Loucy (cell line): ENCODE measurements around the gene HEPACAM.
A peak's percentile ranks its signal among the peaks of the same experiment; 100 is the strongest.

Source experiments
- H2AFZ ChIP-seq: fragments of 200-600 bp; sonication (generic); 2 replicates; pipeline ENCODE4 v1.6.0; 2016; ENCODE audit warnings: antibody characterized with exemption, mild to moderate bottlenecking, low read length, moderate library complexity
- H3F3A ChIP-seq: fragments of 200-600 bp; 2 replicates; pipeline ENCODE4 v1.6.0; 2016; ENCODE audit warnings: antibody characterized with exemption, low read depth, mild to moderate bottlenecking
- H3K27me3 ChIP-seq: fragments of 200-600 bp; sonication (generic); 2 replicates; pipeline ENCODE4 v1.6.1; 2014; ENCODE audit warnings: low read length, mild to moderate bottlenecking; ENCODE audit not compliant: insufficient read depth, poor library complexity, severe bottlenecking
- H3K36me3 ChIP-seq: fragments of 200-600 bp; sonication (generic); 2 replicates; pipeline ENCODE4 v1.6.1; 2016; ENCODE audit warnings: low read length; ENCODE audit not compliant: insufficient read depth
- H3K4me1 ChIP-seq: fragments of 200-600 bp; sonication (generic); 2 replicates; pipeline ENCODE4 v1.5.1; 2014; ENCODE audit warnings: low read length, mild to moderate bottlenecking; ENCODE audit not compliant: insufficient read depth, poor library complexity, severe bottlenecking
- H3K4me2 ChIP-seq: fragments of 200-600 bp; sonication (generic); 2 replicates; pipeline ENCODE4 v1.6.0; 2014; ENCODE audit warnings: antibody characterized with exemption, low read length, low read depth, mild to moderate bottlenecking; ENCODE audit not compliant: poor library complexity, severe bottlenecking
- H3K4me3 ChIP-seq: fragments of 200-600 bp; sonication (generic); 2 replicates; pipeline ENCODE4 v1.5.1; 2014; ENCODE audit warnings: low read length, mild to moderate bottlenecking, mixed read lengths; ENCODE audit not compliant: poor library complexity, severe bottlenecking
- H3K79me2 ChIP-seq: fragments of 200-600 bp; sonication (generic); 2 replicates; pipeline ENCODE4 v1.6.1; 2014; ENCODE audit warnings: low read length; ENCODE audit not compliant: insufficient read depth
- H3K9ac ChIP-seq: fragments of 200-600 bp; sonication (generic); 2 replicates; pipeline ENCODE4 v1.6.0; 2014; ENCODE audit warnings: mild to moderate bottlenecking, low read depth, low read length, moderate library complexity; ENCODE audit not compliant: poor library complexity, severe bottlenecking
- H3K9me2 ChIP-seq: fragments of 200-600 bp; sonication (generic); replicated peaks from 2 replicates; pipeline ENCODE4 v1.6.1; 2016; ENCODE audit warnings: low read depth, low read length, mixed read lengths
- H3K9me3 ChIP-seq: fragments of 200-600 bp; sonication (generic); 2 replicates; pipeline ENCODE4 v1.6.1; 2014; ENCODE audit warnings: mild to moderate bottlenecking, antibody characterized with exemption, low read length, low read depth; ENCODE audit not compliant: insufficient read depth
- H4K20me1 ChIP-seq: fragments of 200-600 bp; sonication (generic); 2 replicates; pipeline ENCODE4 v1.6.0; 2014; ENCODE audit warnings: antibody characterized with exemption, low read length, mild to moderate bottlenecking; ENCODE audit not compliant: insufficient read depth, poor library complexity, severe bottlenecking
- EZH2phosphoT487 ChIP-seq: fragments of 200-600 bp; IDR thresholded peaks from 2 replicates; pipeline ENCODE4 v1.6.1; 2018; ENCODE audit warnings: antibody characterized with exemption, mild to moderate bottlenecking, moderate library complexity, borderline replicate concordance
- TF ChIP-seq, protein P1 (sequence below): fragments of 200-600 bp; sonication (generic); conservative IDR thresholded peaks from 2 replicates; pipeline ENCODE4 v1.5.1; 2014; ENCODE audit warnings: mild to moderate bottlenecking, antibody characterized with exemption, low read length

The HEPACAM gene

DNA sequence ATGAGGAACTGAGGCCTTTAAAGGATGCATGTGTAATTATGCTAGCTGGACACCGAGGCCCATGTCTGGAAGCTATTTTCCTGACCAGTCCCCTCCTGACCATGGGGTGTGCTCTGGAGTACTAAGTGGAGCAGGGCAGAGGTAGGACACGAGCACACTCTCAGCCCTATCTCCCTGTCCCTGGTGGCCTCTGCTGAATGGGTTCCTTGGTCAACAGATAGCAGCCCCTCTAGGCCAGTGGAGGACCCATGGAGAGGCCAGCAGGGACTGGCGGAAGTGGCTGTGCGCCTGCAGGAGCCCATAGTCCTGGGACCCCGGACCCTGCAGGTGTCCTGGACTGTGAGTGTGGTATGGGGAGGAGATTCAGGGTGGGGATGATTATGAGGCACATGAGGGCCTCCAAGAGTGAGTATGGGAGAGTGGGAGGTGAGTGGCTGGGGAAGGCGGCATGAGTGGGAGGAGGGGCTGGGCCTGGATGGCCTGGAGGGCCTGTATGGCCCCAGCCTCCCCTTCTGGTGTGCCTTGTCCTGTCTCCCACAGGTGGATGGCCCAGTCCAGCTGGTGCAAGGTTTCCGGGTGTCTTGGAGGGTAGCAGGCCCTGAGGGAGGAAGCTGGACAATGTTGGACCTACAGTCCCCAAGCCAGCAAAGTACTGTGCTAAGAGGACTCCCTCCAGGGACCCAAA is 61.1 kb downstream of the HEPACAM start:
- Histone ChIP-seq H3K9me2 (no peaks in the 10 kb centered on the region), H3K4me1 (peaks cover 16% of the 10 kb centered on the region), H3K4me3 (no peak overlapping the region), H3K9me3 (no peaks in the 10 kb centered on the region), H3K27me3 (no peaks in the 10 kb centered on the region), H3F3A (no peaks in the 10 kb centered on the region), H3K79me2 (no peaks in the 10 kb centered on the region), H3K36me3 (no peaks in the 10 kb centered on the region), H2AFZ (no peak overlapping the region), H4K20me1 (no peaks in the 10 kb centered on the region), H3K9ac (no peak overlapping the region), H3K4me2 (no peak overlapping the region)
- TF ChIP-seq EZH2phosphoT487, result no peak
- TF ChIP-seq, protein P1, sequence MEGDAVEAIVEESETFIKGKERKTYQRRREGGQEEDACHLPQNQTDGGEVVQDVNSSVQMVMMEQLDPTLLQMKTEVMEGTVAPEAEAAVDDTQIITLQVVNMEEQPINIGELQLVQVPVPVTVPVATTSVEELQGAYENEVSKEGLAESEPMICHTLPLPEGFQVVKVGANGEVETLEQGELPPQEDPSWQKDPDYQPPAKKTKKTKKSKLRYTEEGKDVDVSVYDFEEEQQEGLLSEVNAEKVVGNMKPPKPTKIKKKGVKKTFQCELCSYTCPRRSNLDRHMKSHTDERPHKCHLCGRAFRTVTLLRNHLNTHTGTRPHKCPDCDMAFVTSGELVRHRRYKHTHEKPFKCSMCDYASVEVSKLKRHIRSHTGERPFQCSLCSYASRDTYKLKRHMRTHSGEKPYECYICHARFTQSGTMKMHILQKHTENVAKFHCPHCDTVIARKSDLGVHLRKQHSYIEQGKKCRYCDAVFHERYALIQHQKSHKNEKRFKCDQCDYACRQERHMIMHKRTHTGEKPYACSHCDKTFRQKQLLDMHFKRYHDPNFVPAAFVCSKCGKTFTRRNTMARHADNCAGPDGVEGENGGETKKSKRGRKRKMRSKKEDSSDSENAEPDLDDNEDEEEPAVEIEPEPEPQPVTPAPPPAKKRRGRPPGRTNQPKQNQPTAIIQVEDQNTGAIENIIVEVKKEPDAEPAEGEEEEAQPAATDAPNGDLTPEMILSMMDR, result no peak

DNA sequence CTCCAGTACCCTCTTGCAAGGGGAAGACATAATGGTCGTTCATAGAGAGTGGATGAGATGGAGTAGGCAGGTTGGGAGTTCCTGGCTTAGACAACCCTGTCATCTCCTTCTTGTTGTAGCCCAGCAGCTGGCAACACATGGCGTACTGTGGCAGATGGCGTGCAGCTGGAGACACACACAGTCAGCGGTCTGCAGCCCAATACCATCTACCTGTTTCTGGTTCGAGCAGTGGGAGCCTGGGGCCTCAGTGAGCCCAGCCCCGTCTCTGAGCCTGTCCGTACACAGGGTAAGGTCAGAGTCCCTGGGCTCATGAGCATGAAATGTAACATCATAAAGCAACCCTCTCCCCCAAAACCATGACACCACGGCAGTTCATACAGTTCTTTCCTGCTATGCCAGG is 61.9 kb downstream of the HEPACAM start:
- H3K9me2 ChIP-seq, result no peaks in the 10 kb centered on the region
- H4K20me1 ChIP-seq, result no peaks in the 10 kb centered on the region
- H3K9me3 ChIP-seq, result no peaks in the 10 kb centered on the region
- H3K4me3 ChIP-seq, result no peak overlapping the region
- no peaks in the 10 kb centered on the region for H3K36me3 ChIP-seq
- H3K9ac ChIP-seq, result no peak overlapping the region
- TF ChIP-seq, protein P1, result no peak
- TF ChIP-seq EZH2phosphoT487, result no peak
- H3K79me2 ChIP-seq, result no peaks in the 10 kb centered on the region
- no peaks in the 10 kb centered on the region for H3K27me3 ChIP-seq
- no peak overlapping the region for H3K4me2 ChIP-seq
- H3F3A ChIP-seq, result no peaks in the 10 kb centered on the region
- H3K4me1 ChIP-seq, result peaks cover 14% of the 10 kb centered on the region
- no peak overlapping the region for H2AFZ ChIP-seq

DNA sequence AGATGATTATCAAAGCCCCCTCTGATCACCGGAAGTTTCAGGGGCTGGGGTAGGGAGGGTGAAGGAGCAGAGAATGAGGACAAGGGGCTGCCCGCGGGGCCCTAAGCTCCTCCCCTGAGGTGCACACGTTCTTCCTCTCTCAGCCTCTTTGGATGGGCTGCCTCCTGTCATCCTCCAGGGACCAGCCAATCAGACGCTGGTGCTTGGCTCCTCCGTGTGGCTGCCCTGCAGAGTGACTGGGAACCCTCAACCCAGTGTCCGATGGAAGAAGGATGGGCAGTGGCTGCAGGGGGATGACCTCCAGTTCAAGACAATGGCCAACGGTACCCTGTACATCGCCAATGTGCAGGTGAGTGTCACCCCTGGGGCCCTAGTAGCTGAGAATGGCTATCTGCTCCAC is 63.1 kb downstream of the HEPACAM start:
- Histone ChIP-seq H3K9me3 (no peaks in the 10 kb centered on the region), H3K36me3 (no peaks in the 10 kb centered on the region), H4K20me1 (no peaks in the 10 kb centered on the region), H3F3A (no peaks in the 10 kb centered on the region), H3K9ac (no peak overlapping the region), H2AFZ (peak overlapping the region; percentile 54; the same call in 1 of the 2 replicates), H3K9me2 (no peaks in the 10 kb centered on the region), H3K4me2 (peak overlapping the region; percentile 17), H3K4me1 (peaks cover 14% of the 10 kb centered on the region), H3K79me2 (no peaks in the 10 kb centered on the region), H3K27me3 (no peaks in the 10 kb centered on the region), H3K4me3 (no peak overlapping the region)
- no peak for TF ChIP-seq EZH2phosphoT487
- TF ChIP-seq, protein P1, result no peak
